ENCODE measurements around the gene PNPLA6. TPM values are rescaled to one million over a fixed set of nuclear protein-coding genes. Genes with fewer than 3 reads are reported as not detected.

The PNPLA6 gene
- total and polyA plus RNA-seq, 9 of the 15 experiments (the other 6 are each of a cell fraction or from before 2014, with no cell fraction given): 0.07 to 30.2 (median 8.3) TPM

- TF ChIP-seq RAD21 (CRISPR knock-in tag; conservative IDR thresholded peaks at IDR 0.05 in 1 of 2, IDR thresholded peaks at IDR 0.05 in 1 of 2): peak; percentile 23 to 26; a peak in 2 of 4 replicates
- TF ChIP-seq NKRF (IDR thresholded peaks at IDR 0.05; ENCODE audit: borderline replicate concordance): peak; percentile 83; the same call in 1 of the 2 replicates
- TF ChIP-seq, protein P1, sequence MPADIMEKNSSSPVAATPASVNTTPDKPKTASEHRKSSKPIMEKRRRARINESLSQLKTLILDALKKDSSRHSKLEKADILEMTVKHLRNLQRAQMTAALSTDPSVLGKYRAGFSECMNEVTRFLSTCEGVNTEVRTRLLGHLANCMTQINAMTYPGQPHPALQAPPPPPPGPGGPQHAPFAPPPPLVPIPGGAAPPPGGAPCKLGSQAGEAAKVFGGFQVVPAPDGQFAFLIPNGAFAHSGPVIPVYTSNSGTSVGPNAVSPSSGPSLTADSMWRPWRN (IDR thresholded peaks at IDR 0.05; ENCODE audit: low read depth): peak; percentile 13; the same call in 1 of the 2 replicates
- TF ChIP-seq CHD4 (IDR thresholded peaks at IDR 0.05; ENCODE audit: insufficient read depth, insufficient replicate concordance, low read depth, low read length, poor library complexity, severe bottlenecking): no peak
- 0 out of 2 replicates have a peak, but pooled peaks have one; percentile 48 for TF ChIP-seq NR3C1 (CRISPR knock-in tag; IDR thresholded peaks at IDR 0.05)
- TF ChIP-seq HOMEZ (CRISPR knock-in tag; IDR thresholded peaks at IDR 0.05): no peak; the same call in 1 of the 2 replicates
- TF ChIP-seq TSC22D4 (tag; IDR thresholded peaks at IDR 0.05): no peak
- no peak for TF ChIP-seq HNRNPUL1 (IDR thresholded peaks at IDR 0.05; ENCODE audit: low read length)
- TF ChIP-seq CC2D1A (IDR thresholded peaks at IDR 0.05): peak; percentile 51; the same call in 1 of the 2 replicates
- TF ChIP-seq CEBPB (tag; IDR thresholded peaks at IDR 0.05): no peak
- no peak for TF ChIP-seq IFI16 (CRISPR knock-in tag; IDR thresholded peaks at IDR 0.05)
- TF ChIP-seq EZH2 (IDR thresholded peaks at IDR 0.05; ENCODE audit: borderline replicate concordance, low read depth, low read length): no peak
- no peak for TF ChIP-seq ZNF695 (CRISPR knock-in tag; IDR thresholded peaks at IDR 0.05)
- TF ChIP-seq, protein P2, sequence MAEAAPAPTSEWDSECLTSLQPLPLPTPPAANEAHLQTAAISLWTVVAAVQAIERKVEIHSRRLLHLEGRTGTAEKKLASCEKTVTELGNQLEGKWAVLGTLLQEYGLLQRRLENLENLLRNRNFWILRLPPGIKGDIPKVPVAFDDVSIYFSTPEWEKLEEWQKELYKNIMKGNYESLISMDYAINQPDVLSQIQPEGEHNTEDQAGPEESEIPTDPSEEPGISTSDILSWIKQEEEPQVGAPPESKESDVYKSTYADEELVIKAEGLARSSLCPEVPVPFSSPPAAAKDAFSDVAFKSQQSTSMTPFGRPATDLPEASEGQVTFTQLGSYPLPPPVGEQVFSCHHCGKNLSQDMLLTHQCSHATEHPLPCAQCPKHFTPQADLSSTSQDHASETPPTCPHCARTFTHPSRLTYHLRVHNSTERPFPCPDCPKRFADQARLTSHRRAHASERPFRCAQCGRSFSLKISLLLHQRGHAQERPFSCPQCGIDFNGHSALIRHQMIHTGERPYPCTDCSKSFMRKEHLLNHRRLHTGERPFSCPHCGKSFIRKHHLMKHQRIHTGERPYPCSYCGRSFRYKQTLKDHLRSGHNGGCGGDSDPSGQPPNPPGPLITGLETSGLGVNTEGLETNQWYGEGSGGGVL (CRISPR knock-in tag; IDR thresholded peaks at IDR 0.05): no peak
- TF ChIP-seq FOXP1 (CRISPR knock-in tag; IDR thresholded peaks at IDR 0.05): peak; percentile 75; the same call in 1 of the 2 replicates
- no peak; a peak in 1 of 4 replicates for TF ChIP-seq KDM1A (IDR thresholded peaks at IDR 0.05)
- TF ChIP-seq ZNF668 (CRISPR knock-in tag; IDR thresholded peaks at IDR 0.05): no peak
- TF ChIP-seq PHF20 (IDR thresholded peaks at IDR 0.05; ENCODE audit: partially characterized antibody): peak; percentile 95
These were observed 13.2 kb upstream of the PNPLA6 start, which contains the start of gene MCOLN1 (continued) for GRCh38 chr19:7522072-7522922.
